HepG2 (cell line): ENCODE measurements around the gene MED19. TPM values are rescaled to one million over a fixed set of nuclear protein-coding genes. Genes with fewer than 3 reads are reported as not detected.
A peak's percentile ranks its signal among the peaks of the same experiment; 100 is the strongest.

Experiments used
- ATF3 ChIP-seq: sonication (generic); formaldehyde crosslinking; IDR thresholded peaks from 2 replicates; pipeline ENCODE4 v1.4.0; 2020; ENCODE audit warnings: missing genetic modification reagents
- FOXP1 ChIP-seq, 2 experiments: fragments of 450-650 bp in 1 of 2; IDR thresholded peaks; 2 replicates each; pipeline ENCODE4 v1.6.1; 2017 to 2018; ENCODE audit warnings: antibody characterized with exemption in 1 of 2
- KAT2B ChIP-seq: fragments of 150-350 bp; IDR thresholded peaks from 2 replicates; pipeline ENCODE4 v1.6.1; 2014; ENCODE audit warnings: low read depth, low read length, borderline replicate concordance
- KLF13 ChIP-seq: sonication (generic); formaldehyde crosslinking; IDR thresholded peaks from 2 replicates; pipeline ENCODE4 v1.4.0; 2020; ENCODE audit warnings: mild to moderate bottlenecking, missing genetic modification reagents
- MLLT10 ChIP-seq: sonication (generic); formaldehyde crosslinking; IDR thresholded peaks from 2 replicates; pipeline ENCODE4 v1.4.0; 2020; ENCODE audit warnings: missing genetic modification reagents
- NKX3-1 ChIP-seq: sonication (generic); formaldehyde crosslinking; IDR thresholded peaks from 2 replicates; pipeline ENCODE4 v1.5.0; 2020; ENCODE audit warnings: missing genetic modification reagents
- PAXIP1 ChIP-seq: sonication (generic); formaldehyde crosslinking; conservative IDR thresholded peaks from 2 replicates; pipeline ENCODE4 v1.4.0; 2020; ENCODE audit warnings: mild to moderate bottlenecking, missing genetic modification reagents, moderate library complexity
- PHF8 ChIP-seq: sonication (generic); formaldehyde crosslinking; IDR thresholded peaks from 2 replicates; pipeline ENCODE4 v1.5.0; 2020; ENCODE audit warnings: missing genetic modification reagents
- SP4 ChIP-seq: sonication (generic); formaldehyde crosslinking; IDR thresholded peaks from 2 replicates; pipeline ENCODE4 v1.8.1; 2023; ENCODE audit warnings: mild to moderate bottlenecking, missing genetic modification reagents
- TAF1 ChIP-seq: sonication (generic); formaldehyde crosslinking; IDR thresholded peaks from 2 replicates; pipeline ENCODE4 v1.4.0; 2020; ENCODE audit warnings: missing genetic modification reagents
- ZFP36 ChIP-seq: fragments of 150-350 bp; IDR thresholded peaks from 2 replicates; pipeline ENCODE4 v1.6.1; 2018; ENCODE audit warnings: borderline replicate concordance, low read length, low read depth; ENCODE audit not compliant: partially characterized antibody
- ZNF431 ChIP-seq: sonication (generic); formaldehyde crosslinking; IDR thresholded peaks from 2 replicates; pipeline ENCODE4 v1.9.0; 2022; ENCODE audit warnings: missing genetic modification reagents, low read depth, mild to moderate bottlenecking, borderline replicate concordance
- ZNF451 ChIP-seq: sonication (generic); formaldehyde crosslinking; IDR thresholded peaks from 2 replicates; pipeline ENCODE4 v1.5.0; 2020; ENCODE audit warnings: mild to moderate bottlenecking, missing genetic modification reagents
- ZNF788 ChIP-seq: sonication (generic); formaldehyde crosslinking; IDR thresholded peaks from 2 replicates; pipeline ENCODE4 v1.5.0; 2020; ENCODE audit warnings: mild to moderate bottlenecking, missing genetic modification reagents, borderline replicate concordance
- polyA plus RNA-seq, 8 experiments: library from polyadenylated mRNA; depleted of rRNA in 3 of 8; stranded (reverse) in 7 of 8; unstranded in 1 of 8; fragments of >200 nt; fragmentation: Illumina TruSeq in 4 of 8; extraction: Trizol in 4 of 8; gene quantifications; 2 replicates each; pipeline versions ENCODE4 v1.2.1 to v1.2.3, GENCODE V29; 2011 to 2016; ENCODE audit warnings: low read depth in 4 of 8, missing spikeins in 1 of 8, mixed read lengths in 1 of 8; ENCODE audit not compliant: insufficient read depth in 1 of 8
- total RNA-seq, 5 experiments: library from RNA; depleted of rRNA; stranded (reverse); fragments of >200 nt; fragmentation: Illumina TruSeq; extraction: Trizol; gene quantifications; 2 replicates each; pipeline ENCODE4 v1.2.3, GENCODE V29; 2016; ENCODE audit warnings: low read depth in 1 of 5
- TF ChIP-seq, protein P1 (sequence below): sonication (generic); formaldehyde crosslinking; conservative IDR thresholded peaks from 2 replicates; pipeline ENCODE4 v1.4.0; 2020; ENCODE audit warnings: missing genetic modification reagents
- TF ChIP-seq, protein P2 (sequence below): sonication (generic); formaldehyde crosslinking; IDR thresholded peaks from 2 replicates; pipeline ENCODE4 v1.9.0; 2022; ENCODE audit warnings: missing genetic modification reagents, mild to moderate bottlenecking, borderline replicate concordance
- TF ChIP-seq, protein P3 (sequence below): sonication (generic); formaldehyde crosslinking; IDR thresholded peaks from 2 replicates; pipeline ENCODE4 v1.9.0; 2021; ENCODE audit warnings: missing genetic modification reagents, mild to moderate bottlenecking, borderline replicate concordance
- TF ChIP-seq, protein P4 (sequence below): sonication (generic); formaldehyde crosslinking; conservative IDR thresholded peaks from 2 replicates; pipeline ENCODE4 v1.8.0; 2022; ENCODE audit warnings: missing genetic modification reagents

MED19 gene
- total and polyA plus RNA-seq, 2 of the 13 experiments (the other 11 are each of a cell fraction or from before 2014, with no cell fraction given), result 12.9 to 13.8 TPM

DNA sequence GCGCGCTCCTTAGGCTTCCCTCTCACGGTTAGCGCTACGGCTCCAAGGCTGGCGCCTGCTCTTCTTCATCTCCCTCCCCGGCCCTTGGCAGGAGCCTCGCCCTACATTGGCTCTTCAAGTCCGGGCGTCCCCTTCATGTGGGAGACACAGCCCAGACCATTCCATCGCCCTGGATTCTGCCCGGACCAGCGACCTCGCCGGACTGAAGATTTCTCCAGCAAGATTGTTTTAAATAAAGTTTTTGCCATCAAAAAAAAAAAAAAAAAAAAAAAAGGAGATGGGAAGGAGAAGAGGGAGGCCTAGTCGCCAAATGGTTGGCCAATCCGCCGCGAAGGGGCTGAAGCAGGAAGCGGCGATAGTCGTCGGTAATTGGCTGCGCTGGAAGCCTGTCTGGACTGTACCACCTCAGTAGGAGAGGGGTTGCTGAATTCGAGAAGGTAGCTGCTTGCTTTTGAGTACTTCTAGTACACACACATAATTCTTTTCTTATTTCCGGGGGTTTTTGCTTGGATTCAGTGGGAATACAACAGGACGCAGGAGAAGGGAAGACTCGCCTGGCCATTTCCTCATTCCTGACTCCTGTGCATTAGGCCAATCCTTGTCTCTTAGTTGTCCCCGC is 44.8 kb downstream of the MED19 start (continued):
- TF ChIP-seq, protein P1, sequence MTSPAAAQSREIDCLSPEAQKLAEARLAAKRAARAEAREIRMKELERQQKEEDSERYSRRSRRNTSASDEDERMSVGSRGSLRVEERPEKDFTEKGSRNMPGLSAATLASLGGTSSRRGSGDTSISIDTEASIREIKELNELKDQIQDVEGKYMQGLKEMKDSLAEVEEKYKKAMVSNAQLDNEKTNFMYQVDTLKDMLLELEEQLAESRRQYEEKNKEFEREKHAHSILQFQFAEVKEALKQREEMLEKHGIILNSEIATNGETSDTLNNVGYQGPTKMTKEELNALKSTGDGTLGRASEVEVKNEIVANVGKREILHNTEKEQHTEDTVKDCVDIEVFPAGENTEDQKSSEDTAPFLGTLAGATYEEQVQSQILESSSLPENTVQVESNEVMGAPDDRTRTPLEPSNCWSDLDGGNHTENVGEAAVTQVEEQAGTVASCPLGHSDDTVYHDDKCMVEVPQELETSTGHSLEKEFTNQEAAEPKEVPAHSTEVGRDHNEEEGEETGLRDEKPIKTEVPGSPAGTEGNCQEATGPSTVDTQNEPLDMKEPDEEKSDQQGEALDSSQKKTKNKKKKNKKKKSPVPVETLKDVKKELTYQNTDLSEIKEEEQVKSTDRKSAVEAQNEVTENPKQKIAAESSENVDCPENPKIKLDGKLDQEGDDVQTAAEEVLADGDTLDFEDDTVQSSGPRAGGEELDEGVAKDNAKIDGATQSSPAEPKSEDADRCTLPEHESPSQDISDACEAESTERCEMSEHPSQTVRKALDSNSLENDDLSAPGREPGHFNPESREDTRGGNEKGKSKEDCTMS (CRISPR knock-in tag), result no peak
- no peak for TF ChIP-seq KAT2B
- no peak for TF ChIP-seq PAXIP1 (CRISPR knock-in tag)
- TF ChIP-seq FOXP1 (IDR thresholded peaks at IDR 0.05), result no peak
- TF ChIP-seq FOXP1 (CRISPR knock-in tag; IDR thresholded peaks at IDR 0.05), result no peak
- peak; percentile 83 for TF ChIP-seq NKX3-1 (CRISPR knock-in tag)
- TF ChIP-seq KLF13 (CRISPR knock-in tag), result no peak
- TF ChIP-seq ZFP36, result no peak
- TF ChIP-seq ATF3 (CRISPR knock-in tag), result no peak
- TF ChIP-seq, protein P2, sequence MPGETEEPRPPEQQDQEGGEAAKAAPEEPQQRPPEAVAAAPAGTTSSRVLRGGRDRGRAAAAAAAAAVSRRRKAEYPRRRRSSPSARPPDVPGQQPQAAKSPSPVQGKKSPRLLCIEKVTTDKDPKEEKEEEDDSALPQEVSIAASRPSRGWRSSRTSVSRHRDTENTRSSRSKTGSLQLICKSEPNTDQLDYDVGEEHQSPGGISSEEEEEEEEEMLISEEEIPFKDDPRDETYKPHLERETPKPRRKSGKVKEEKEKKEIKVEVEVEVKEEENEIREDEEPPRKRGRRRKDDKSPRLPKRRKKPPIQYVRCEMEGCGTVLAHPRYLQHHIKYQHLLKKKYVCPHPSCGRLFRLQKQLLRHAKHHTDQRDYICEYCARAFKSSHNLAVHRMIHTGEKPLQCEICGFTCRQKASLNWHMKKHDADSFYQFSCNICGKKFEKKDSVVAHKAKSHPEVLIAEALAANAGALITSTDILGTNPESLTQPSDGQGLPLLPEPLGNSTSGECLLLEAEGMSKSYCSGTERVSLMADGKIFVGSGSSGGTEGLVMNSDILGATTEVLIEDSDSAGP (CRISPR knock-in tag), result peak; percentile 70; the same call in 1 of the 2 replicates
- no peak for TF ChIP-seq ZNF451 (CRISPR knock-in tag)
- no peak for TF ChIP-seq MLLT10
- TF ChIP-seq PHF8, result peak; percentile 63
- TF ChIP-seq ZNF788 (CRISPR knock-in tag), result 0 out of 2 replicates have a peak, but pooled peaks have one; percentile 53
- TF ChIP-seq SP4 (CRISPR knock-in tag), result peak; percentile 44; the same call in 1 of the 2 replicates
- peak; percentile 55; the same call in 1 of the 2 replicates for TF ChIP-seq TAF1 (CRISPR knock-in tag)
- TF ChIP-seq, protein P3, sequence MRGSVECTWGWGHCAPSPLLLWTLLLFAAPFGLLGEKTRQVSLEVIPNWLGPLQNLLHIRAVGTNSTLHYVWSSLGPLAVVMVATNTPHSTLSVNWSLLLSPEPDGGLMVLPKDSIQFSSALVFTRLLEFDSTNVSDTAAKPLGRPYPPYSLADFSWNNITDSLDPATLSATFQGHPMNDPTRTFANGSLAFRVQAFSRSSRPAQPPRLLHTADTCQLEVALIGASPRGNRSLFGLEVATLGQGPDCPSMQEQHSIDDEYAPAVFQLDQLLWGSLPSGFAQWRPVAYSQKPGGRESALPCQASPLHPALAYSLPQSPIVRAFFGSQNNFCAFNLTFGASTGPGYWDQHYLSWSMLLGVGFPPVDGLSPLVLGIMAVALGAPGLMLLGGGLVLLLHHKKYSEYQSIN, result no peak
- TF ChIP-seq, protein P4, sequence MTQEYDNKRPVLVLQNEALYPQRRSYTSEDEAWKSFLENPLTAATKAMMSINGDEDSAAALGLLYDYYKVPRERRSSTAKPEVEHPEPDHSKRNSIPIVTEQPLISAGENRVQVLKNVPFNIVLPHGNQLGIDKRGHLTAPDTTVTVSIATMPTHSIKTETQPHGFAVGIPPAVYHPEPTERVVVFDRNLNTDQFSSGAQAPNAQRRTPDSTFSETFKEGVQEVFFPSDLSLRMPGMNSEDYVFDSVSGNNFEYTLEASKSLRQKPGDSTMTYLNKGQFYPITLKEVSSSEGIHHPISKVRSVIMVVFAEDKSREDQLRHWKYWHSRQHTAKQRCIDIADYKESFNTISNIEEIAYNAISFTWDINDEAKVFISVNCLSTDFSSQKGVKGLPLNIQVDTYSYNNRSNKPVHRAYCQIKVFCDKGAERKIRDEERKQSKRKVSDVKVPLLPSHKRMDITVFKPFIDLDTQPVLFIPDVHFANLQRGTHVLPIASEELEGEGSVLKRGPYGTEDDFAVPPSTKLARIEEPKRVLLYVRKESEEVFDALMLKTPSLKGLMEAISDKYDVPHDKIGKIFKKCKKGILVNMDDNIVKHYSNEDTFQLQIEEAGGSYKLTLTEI (CRISPR knock-in tag), result no peak
- no peak for TF ChIP-seq ZNF431 (CRISPR knock-in tag)
